Large intestine (tissue), 3 donors: Measurements from ENCODE around the gene INTS15. TPM values are rescaled to one million over a fixed set of nuclear protein-coding genes. Genes with fewer than 3 reads are reported as not detected.
A peak's percentile ranks its signal among the peaks of the same experiment; 100 is the strongest.
"Not testable (repeated sequence)": the region's sequence is repeated elsewhere in the genome, so short reads cannot be mapped to it uniquely, and the experiment has no call there.

Source experiments
- DNase-seq, 2 donors: peaks; one replicate each; pipeline versions ENCODE4 v3.0.0 to v3.0.0-alpha.2; 2013
- H3K27ac ChIP-seq: one replicate; pipeline ENCODE4 v1.5.1; 2013; ENCODE audit warnings: low read length
- H3K27me3 ChIP-seq: 2 replicates; pipeline ENCODE4 v1.6.1; 2013; ENCODE audit warnings: low read length; ENCODE audit not compliant: control insufficient read depth, insufficient read depth
- H3K36me3 ChIP-seq: 2 replicates; pipeline ENCODE4 v1.6.1; 2013; ENCODE audit warnings: low read length; ENCODE audit not compliant: control insufficient read depth, insufficient read depth
- H3K4me1 ChIP-seq: one replicate; pipeline ENCODE4 v1.6.1; 2013; ENCODE audit warnings: low read length; ENCODE audit not compliant: control insufficient read depth, insufficient read depth
- H3K4me3 ChIP-seq: one replicate; pipeline ENCODE4 v1.5.1; 2013; ENCODE audit warnings: low read length
- H3K9me3 ChIP-seq: one replicate; pipeline ENCODE4 v1.6.1; 2013; ENCODE audit warnings: mild to moderate bottlenecking, low read depth, low read length, moderate library complexity; ENCODE audit not compliant: control insufficient read depth
- WGBS: methylation state at CpG from one replicate; pipeline ENCODE4 v1.1.5; 2013; ENCODE audit warnings: low lambda C conversion rate; ENCODE audit not compliant: insufficient coverage; 5-methylcytosine and 5-hydroxymethylcytosine counted together
- polyA plus RNA-seq: library from polyadenylated mRNA; unstranded; fragments of 120-200 nt; gene quantifications from one replicate; pipeline ENCODE4 v1.2.1, GENCODE V29; 2013

The INTS15 gene
- polyA plus RNA-seq, 1 donor: 28.6 TPM

DNA sequence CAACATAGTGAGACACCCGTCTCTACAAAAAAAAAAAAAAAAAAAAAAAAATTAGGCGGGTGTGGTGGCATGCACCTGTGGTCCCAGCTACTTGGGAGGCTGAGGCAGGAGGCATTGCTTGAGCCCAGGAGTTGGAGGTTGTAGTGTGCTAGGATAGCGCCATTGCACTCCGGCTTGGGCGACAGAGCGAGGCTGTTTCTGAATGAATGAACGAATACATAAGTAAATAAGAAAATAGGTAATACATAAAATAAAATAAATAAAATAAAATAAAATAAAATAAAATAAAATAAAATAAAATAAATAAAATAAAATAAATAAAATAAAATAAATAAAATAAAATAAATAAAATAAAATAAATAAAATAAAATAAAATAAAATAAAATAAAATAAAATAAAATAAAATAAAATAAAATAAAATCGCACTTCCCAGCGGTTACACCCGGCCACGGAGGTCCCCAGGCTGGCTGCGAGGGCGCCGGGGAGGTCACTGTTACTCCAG lies 12.9 kb upstream of the INTS15 start:
- not testable (repeated sequence) for DNase-seq, H3K27me3 ChIP-seq, H3K9me3 ChIP-seq, H3K4me1 ChIP-seq
- H3K27ac ChIP-seq: peak overlapping the region; percentile 77
- H3K36me3 ChIP-seq: peaks cover 17% of the 10 kb centered on the region
- WGBS: 69% methylated on average over 4 of the region's 14 CpGs
- H3K4me3 ChIP-seq: peak overlapping the region; percentile 75

DNA sequence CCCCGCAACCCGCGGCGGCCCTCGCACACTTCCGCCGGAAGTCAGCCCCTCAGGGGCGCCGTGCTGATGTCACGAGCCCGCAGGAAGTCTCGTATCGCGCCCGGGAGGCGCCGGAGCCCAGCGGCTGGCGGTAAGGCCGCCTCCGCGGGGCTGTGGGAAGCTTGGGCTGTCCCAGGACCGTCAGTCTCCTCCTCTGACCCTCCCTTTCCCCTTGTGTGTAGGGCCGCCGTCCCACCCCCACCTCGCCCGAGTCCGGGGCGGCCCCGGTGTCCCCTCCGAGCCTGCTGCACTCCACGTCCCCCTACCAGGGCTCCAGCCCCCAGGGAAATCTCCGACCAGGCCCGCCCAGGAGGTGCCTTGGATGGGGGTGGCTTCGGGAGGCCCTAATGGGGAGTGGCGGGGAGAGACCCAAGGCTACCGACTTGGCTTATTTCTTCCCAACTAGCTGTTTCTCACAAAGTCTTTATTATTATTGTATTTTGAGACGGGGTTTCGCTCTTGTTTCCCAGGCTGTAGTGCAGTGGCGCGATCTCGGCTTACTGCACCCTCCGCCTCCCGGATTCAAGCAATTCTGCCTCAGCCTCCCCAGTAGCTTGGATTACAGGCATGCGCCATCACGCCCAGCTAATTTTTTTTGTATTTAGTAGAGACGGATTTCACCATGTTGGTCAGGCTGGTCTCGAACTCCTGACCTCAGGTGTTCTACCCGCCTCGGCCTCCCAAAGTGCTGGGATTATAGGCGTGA lies 12.3 kb upstream of the INTS15 start, which contains the start of gene ZDHHC4:
ZDHHC4 (plus strand) TSS at position 86 of the 745 bp plus-strand sequence. CDS start 3,108 bp downstream, outside the sequence.
- no CpG with 5 or more reads among the region's 51 CpGs for WGBS
- peak within 1 kb of the TSS; percentile 77 for H3K27ac ChIP-seq
- H3K9me3 ChIP-seq: no peaks in the 10 kb centered on the region
- H3K4me3 ChIP-seq: peak within 1 kb of the TSS; percentile 75
- DNase-seq: peak; percentile 89 to 93
- H3K36me3 ChIP-seq: peaks cover 21% of the 10 kb centered on the region
- peaks cover 5% of the 10 kb centered on the region for H3K4me1 ChIP-seq
- no peaks in the 10 kb centered on the region for H3K27me3 ChIP-seq

DNA sequence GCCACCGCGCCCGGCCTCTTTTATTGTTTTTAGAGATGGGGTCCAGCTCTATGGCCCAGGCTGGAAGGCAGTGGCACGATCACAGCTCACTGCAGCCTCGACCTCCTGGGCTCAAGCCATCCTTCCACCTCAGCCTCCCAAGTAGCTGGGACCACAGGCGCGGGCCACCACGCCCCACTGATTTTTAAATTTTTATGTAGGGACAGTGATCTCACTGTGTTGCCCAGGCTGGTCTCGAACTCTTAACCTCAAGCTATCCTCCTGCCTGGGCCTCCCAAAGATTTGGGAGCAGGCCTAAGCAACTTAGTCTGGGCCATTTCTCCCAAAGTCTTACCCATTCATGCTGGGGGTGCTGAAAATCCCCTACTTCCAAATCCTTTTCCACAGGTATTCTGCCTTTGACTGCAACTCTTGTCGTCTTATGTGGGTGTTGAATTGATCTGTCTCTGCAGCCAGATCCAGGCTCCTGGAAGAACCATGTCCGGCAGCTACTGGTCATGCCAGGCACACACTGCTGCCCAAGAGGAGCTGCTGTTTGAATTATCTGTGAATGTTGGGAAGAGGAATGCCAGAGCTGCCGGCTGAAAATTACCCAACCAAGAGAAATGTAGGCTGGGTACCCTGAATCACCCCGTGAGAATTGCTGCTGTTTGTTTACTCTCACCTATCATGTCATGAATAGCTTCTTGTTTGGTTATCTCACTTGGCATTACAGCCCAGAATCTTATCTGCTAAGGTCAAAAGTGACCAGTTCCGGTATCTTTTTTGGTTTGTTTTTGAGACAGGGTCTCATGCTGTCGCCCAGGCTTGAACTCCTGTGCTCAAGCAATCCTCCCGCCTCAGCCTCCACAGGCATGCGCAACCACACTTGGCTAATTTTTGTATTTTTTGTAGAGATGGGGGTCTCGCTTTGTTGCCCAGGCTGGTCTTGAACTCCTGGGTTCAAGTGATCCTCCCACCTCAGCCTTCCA lies 11.4 kb upstream of the INTS15 start:
- no peak for DNase-seq
- no peaks in the 10 kb centered on the region for H3K9me3 ChIP-seq
- H3K36me3 ChIP-seq: peaks cover 30% of the 10 kb centered on the region
- peak overlapping the region; percentile 75 for H3K4me3 ChIP-seq
- no peaks in the 10 kb centered on the region for H3K27me3 ChIP-seq
- WGBS: no CpG with 5 or more reads among the region's 18 CpGs
- H3K27ac ChIP-seq: no peak overlapping the region
- peaks cover 5% of the 10 kb centered on the region for H3K4me1 ChIP-seq

DNA sequence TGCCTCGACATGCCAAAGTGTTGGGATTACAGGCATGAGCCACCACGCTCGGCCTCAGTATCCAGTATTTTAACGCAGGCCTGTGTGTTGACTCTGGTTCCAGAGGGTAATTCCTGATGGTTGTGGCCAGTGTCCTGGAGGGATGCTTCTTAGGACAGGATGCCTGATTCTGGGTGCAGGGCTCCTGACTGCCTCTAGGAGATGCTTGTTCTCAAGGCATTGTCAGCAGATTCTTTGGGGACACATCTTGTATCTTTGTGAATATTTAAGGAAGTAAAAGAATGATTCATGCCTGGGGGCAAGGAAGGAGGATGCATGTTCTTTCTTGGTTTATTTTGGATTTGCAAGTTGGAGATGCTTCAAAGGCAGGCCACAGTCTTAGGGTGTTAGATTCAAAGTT lies 10.4 kb upstream of the INTS15 start:
- H3K9me3 ChIP-seq: no peaks in the 10 kb centered on the region
- peaks cover 35% of the 10 kb centered on the region for H3K36me3 ChIP-seq
- no peaks in the 10 kb centered on the region for H3K27me3 ChIP-seq
- peaks cover 5% of the 10 kb centered on the region for H3K4me1 ChIP-seq
- no CpG with 5 or more reads among the region's 4 CpGs for WGBS
- no peak for DNase-seq
- H3K27ac ChIP-seq: no peak overlapping the region
- H3K4me3 ChIP-seq: no peak overlapping the region

DNA sequence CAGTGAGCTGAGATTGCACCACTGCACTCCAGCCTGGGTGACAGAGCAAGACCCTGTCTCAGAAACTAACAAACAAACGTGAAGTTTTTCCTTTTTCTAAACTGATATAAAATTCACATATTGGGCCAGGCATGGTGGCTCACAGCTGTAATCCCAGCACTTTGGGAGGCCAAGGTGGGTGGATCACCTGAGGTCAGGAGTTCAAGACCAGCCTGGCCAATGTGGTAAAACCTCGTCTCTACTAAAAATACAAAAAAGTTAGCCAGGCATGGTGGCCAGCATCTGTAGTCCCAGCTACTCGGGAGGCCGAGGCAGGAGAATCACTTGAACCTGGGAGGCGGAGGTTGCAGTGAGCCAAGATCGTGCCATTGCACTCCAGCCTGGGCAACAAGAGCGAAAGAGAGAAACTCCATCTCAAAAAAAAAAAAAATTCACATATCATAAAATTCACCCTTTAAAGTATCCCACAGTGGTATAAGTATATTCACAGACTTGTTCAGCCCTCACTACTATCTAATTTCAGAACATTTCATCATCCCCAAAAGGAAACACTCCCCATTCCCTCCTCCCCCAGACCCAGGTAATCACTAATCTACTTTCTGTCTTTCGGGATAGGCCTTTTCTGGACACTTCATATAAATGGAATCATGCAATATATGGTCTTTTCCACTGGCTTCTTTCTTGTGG lies 3.9 kb upstream of the INTS15 start:
- DNase-seq, H3K4me3 ChIP-seq, H3K27ac ChIP-seq, H3K27me3 ChIP-seq, H3K4me1 ChIP-seq, H3K9me3 ChIP-seq: not testable (repeated sequence)
- peaks cover 57% of the 10 kb centered on the region for H3K36me3 ChIP-seq
- 80% methylated on average over 1 of the region's 8 CpGs for WGBS

DNA sequence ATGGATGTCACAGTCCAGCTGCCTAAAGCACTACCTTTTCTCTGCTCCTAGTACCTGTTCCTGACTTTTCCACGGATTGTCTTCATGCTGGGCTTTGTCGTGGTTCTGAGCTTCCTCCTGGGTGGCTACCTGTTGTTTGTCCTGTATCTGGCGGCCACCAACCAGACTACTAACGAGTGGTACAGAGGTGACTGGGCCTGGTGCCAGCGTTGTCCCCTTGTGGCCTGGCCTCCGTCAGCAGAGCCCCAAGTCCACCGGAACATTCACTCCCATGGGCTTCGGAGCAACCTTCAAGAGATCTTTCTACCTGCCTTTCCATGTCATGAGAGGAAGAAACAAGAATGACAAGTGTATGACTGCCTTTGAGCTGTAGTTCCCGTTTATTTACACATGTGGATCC lies 1.3 kb upstream of the INTS15 start:
- H3K4me1 ChIP-seq: peaks cover 9% of the 10 kb centered on the region
- 100% methylated on average over 1 of the region's 9 CpGs for WGBS
- H3K27me3 ChIP-seq: no peaks in the 10 kb centered on the region
- H3K36me3 ChIP-seq: peaks cover 49% of the 10 kb centered on the region
- no peaks in the 10 kb centered on the region for H3K9me3 ChIP-seq
- no peak for DNase-seq
- no peak overlapping the region for H3K4me3 ChIP-seq
- H3K27ac ChIP-seq: no peak overlapping the region

DNA sequence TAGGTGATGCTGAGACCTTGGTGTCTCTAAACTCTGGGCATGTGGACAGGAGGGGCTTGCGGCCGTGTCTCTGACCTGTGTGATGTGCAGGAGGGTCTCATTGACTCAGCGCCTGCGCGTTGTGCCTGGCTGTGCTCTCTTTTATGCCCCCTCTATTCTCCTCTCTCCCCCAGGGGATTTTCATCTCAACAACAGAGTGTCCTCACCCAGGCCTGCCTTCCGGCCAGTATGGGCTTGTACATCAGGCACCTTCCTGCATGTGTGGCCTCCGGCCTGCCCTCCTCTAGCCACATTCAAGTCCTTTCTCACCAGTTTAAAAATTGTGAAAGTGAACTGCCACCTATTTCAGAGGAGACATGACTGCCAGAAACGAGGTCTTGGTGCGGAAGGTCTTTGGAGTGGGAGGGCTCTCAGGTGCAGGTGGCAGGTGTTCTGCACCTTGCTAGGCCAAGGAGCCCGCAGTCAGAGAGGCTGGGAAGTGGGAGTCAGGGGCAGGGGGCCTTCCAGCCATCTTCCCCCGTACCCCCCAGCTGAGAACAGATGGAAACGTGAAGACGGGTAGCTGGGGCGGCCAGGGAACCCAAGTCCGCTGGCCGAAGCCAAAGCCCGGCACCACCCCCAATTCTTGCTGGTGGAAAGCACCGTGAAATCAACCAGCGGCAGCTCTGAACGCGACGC lies 531 bp upstream of the INTS15 start:
- peak overlapping the region; percentile 35 for H3K4me3 ChIP-seq
- no peak for DNase-seq
- no peak overlapping the region for H3K27ac ChIP-seq
- WGBS: 100% methylated on average over 2 of the region's 22 CpGs
- peaks cover 51% of the 10 kb centered on the region for H3K36me3 ChIP-seq
- no peaks in the 10 kb centered on the region for H3K9me3 ChIP-seq
- peaks cover 9% of the 10 kb centered on the region for H3K4me1 ChIP-seq
- H3K27me3 ChIP-seq: no peaks in the 10 kb centered on the region

DNA sequence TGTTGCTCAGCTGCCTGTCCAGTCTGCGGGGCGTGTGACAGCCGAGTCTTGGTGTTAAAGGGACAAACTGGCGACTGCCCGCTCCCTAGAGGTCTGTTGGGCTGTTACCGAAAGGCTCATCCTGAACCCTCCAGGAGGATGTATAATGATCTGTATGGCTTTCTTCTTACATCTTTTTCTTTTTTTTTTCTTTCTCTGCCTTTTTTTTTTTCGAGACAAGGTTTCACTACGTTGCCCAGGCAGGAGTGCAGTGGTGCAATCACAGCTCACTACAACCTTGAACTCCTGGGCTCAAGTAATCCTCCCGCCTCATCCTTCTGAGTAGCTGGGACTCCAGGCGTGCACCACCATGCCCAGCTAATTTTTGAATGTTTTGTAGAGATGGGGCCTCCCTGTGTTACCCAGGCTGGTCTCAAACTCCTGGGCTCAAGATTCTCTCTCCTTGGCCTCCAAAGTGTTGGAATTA lies 857 bp downstream of the INTS15 start:
- H3K9me3 ChIP-seq: no peaks in the 10 kb centered on the region
- no peaks in the 10 kb centered on the region for H3K27me3 ChIP-seq
- peaks cover 9% of the 10 kb centered on the region for H3K4me1 ChIP-seq
- DNase-seq: no peak
- H3K27ac ChIP-seq: peak overlapping the region; percentile 81
- 0% methylated on average over 2 of the region's 10 CpGs for WGBS
- peaks cover 56% of the 10 kb centered on the region for H3K36me3 ChIP-seq
- H3K4me3 ChIP-seq: peak overlapping the region; percentile 77

DNA sequence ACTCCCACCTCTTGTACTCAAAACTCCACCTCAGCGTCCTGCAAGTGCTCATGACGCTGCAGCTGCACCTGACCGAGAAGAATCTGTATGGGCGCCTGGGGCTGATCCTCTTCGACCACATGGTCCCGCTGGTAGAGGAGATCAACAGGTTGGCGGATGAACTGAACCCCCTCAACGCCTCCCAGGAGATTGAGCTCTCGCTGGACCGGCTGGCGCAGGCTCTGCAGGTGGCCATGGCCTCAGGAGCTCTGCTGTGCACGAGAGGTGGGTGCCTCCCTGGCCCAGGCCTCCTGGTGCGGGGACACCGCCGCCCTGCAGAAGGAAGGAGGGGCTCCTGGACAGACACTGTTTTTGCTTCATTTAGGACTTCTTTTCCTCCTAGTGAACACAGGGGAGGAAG lies 10.3 kb downstream of the INTS15 start:
- WGBS: no CpG with 5 or more reads among the region's 15 CpGs
- Histone ChIP-seq H3K4me3 (no peak overlapping the region), H3K4me1 (no peaks in the 10 kb centered on the region), H3K36me3 (peaks cover 79% of the 10 kb centered on the region), H3K27ac (no peak overlapping the region), H3K9me3 (no peaks in the 10 kb centered on the region), H3K27me3 (no peaks in the 10 kb centered on the region)
- no peak for DNase-seq
